ENCODE data around the gene ATF7IP. TPM values are rescaled to one million over a fixed set of nuclear protein-coding genes. Genes with fewer than 3 reads are reported as not detected.

The ATF7IP gene
- total RNA-seq, 1 experiment from 2014 or later: 172 TPM

DNA sequence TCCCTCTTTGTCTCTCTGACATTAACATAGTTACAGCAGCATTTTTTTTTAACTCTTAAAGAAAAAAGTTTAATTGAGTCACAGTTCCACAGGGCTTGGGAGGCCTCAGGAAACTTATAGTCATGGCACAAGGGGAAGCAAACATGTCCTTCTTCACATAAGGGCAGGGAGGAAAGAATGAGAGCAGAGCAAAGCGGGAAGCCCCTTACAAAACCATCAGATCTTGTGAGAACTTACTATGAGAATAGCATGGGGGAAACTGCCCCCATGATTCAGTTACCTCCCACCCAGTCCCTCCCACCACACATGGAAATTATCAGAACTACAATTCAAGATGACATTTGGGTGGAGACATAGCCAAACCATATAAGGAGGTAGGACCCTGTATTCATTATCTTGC lies 106.0 kb downstream of the ATF7IP start:
- Histone ChIP-seq H3K14ac (ENCODE audit: insufficient read depth, low read length) (no peak overlapping the region), H3K56ac (ENCODE audit: insufficient read length, low read depth, low read length) (no peak overlapping the region), H3K9me3 (ENCODE audit: control insufficient read depth, low read depth, low read length) (peaks cover 7% of the 10 kb centered on the region), H2AFZ (ENCODE audit: low read length) (no peak overlapping the region), H4K20me1 (ENCODE audit: control insufficient read depth, insufficient read depth, insufficient read length) (no peaks in the 10 kb centered on the region), H2BK5ac (ENCODE audit: insufficient read length, low read length) (no peak overlapping the region), H2BK15ac (ENCODE audit: low read depth, low read length) (no peak overlapping the region), H2BK12ac (ENCODE audit: insufficient read length, low read depth, low read length) (no peak overlapping the region), H2AK5ac (ENCODE audit: insufficient read length, low read length) (no peak overlapping the region), H3K4me1 (ENCODE audit: insufficient read depth, low read length) (no peaks in the 10 kb centered on the region), H2BK120ac (ENCODE audit: low read depth, low read length, poor library complexity, severe bottlenecking) (no peak overlapping the region), H3K9ac (ENCODE audit: extremely low read depth, insufficient read length, low read length) (no peak overlapping the region), H4K5ac (ENCODE audit: insufficient read length, low read depth, low read length) (no peak overlapping the region), H3K23me2 (ENCODE audit: insufficient read length, low read depth, low read length, poor library complexity, severe bottlenecking) (no peaks in the 10 kb centered on the region), H3K27me3 (ENCODE audit: insufficient read depth, low read length) (no peaks in the 10 kb centered on the region), H3K79me2 (ENCODE audit: insufficient read depth, low read length) (no peaks in the 10 kb centered on the region; the same call in 1 of the 2 replicates), H4K8ac (replicated peaks; ENCODE audit: insufficient read length, low read depth, low read length) (no peak overlapping the region), H2BK20ac (ENCODE audit: low read depth, low read length, poor library complexity, severe bottlenecking) (no peak overlapping the region), H3T11ph (ENCODE audit: low read length) (no peak overlapping the region), H4K91ac (ENCODE audit: insufficient read length, low read depth, low read length) (no peak overlapping the region), H3K18ac (ENCODE audit: insufficient read length, low read depth, low read length) (no peak overlapping the region), H3K79me1 (ENCODE audit: insufficient read depth, low read depth, low read length, poor library complexity, severe bottlenecking) (peaks cover 4% of the 10 kb centered on the region), H3K23ac (ENCODE audit: insufficient read length, low read depth, low read length) (no peak overlapping the region), H3K4ac (ENCODE audit: low read depth, low read length) (no peak overlapping the region), H3K27ac (ENCODE audit: insufficient read length, low read depth, low read length) (no peak overlapping the region), H3K4me2 (ENCODE audit: insufficient read depth, insufficient read length, low read length) (no peak overlapping the region)
- Mint-ChIP-seq H3K4me1 (no peaks in the 10 kb centered on the region), H3K36me3 (ENCODE audit: insufficient read depth in 1 of 3, low read depth in 3 of 3) (peaks cover 71 to 90% (median 83%) of the 10 kb centered on the region in 3 experiments), H3K27ac (no peak overlapping the region), H3K9me3 (peaks cover 29 to 36% of the 10 kb centered on the region in 2 experiments), H3K4me3 (no peak overlapping the region), H3K27me3 (ENCODE audit: low read depth) (no peaks in the 10 kb centered on the region)
- TF ChIP-seq, protein P1, sequence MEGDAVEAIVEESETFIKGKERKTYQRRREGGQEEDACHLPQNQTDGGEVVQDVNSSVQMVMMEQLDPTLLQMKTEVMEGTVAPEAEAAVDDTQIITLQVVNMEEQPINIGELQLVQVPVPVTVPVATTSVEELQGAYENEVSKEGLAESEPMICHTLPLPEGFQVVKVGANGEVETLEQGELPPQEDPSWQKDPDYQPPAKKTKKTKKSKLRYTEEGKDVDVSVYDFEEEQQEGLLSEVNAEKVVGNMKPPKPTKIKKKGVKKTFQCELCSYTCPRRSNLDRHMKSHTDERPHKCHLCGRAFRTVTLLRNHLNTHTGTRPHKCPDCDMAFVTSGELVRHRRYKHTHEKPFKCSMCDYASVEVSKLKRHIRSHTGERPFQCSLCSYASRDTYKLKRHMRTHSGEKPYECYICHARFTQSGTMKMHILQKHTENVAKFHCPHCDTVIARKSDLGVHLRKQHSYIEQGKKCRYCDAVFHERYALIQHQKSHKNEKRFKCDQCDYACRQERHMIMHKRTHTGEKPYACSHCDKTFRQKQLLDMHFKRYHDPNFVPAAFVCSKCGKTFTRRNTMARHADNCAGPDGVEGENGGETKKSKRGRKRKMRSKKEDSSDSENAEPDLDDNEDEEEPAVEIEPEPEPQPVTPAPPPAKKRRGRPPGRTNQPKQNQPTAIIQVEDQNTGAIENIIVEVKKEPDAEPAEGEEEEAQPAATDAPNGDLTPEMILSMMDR (conservative IDR thresholded peaks at IDR 0.05): no peak
- no peak for DNase-seq
- no CpG with 5 or more reads among the region's 1 CpG for WGBS (ENCODE audit: extremely low coverage, insufficient read length, low lambda C conversion rate)
